Measurements from ENCODE around the gene ROCK2.

GRCh38 chr2:11280713-11281112 lies 63.7 kb downstream of the ROCK2 start:
- TF ChIP-seq POLR2A (IDR thresholded peaks at IDR 0.05) (no peak), CTCF (IDR thresholded peaks at IDR 0.05) (no peak), POLR2AphosphoS5 (IDR thresholded peaks at IDR 0.05) (no peak)
